Measurements from ENCODE around the gene ITSN1. TPM values are rescaled to one million over a fixed set of nuclear protein-coding genes. Genes with fewer than 3 reads are reported as not detected.

Gene ITSN1
- total RNA-seq, 2 donors from 2014 or later: 15.0 to 47.5 TPM

DNA sequence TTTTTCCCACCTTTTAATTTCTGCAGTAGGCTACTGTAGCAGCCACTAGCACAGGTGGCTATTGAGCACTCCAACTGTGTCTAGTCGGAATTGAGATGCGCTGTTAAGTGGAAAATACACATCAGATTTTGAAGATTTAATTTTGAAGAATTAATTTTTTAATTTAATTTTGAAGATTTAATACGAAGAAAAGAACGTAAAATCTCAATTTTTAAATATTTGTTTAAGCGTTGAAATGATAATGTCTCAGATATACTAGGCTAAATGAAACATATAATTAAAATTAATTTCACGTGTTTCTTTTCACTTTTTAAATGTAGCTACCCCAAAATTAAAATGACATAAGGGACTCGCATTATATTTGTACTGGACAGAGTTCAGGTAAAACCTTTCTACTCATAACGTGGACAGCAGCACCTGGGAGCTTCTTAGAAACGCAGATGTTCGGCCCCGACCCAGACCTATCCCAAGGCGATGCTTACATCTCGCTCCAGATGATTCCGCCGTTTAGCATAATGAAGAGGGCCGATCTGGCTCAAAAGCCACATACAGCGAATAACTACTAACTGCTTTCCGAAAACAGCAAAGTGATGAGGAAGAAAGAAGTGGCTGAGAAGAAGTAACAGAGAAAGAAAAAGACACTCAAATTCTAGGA is 1.5 kb upstream of the ITSN1 start:
- intact Hi-C loops (cut with DNase I): no loop called here
- peaks cover 20% of the 10 kb centered on the region for H3K4me1 ChIP-seq
- peak overlapping the region in 3 of 4 donors; percentile 88 to 89 (median 88) for H3K27ac ChIP-seq
- peak; percentile 13 to 27 (median 22) for DNase-seq
- ATAC-seq: no peak
- no peaks in the 10 kb centered on the region for H3K9me3 ChIP-seq
- H3K4me3 ChIP-seq: peak overlapping the region; percentile 13 to 44
- WGBS, 2 donors: 12 to 14% methylated on average over 18 of the region's 18 CpGs
- H3K27me3 ChIP-seq: no peaks in the 10 kb centered on the region
- no peaks in the 10 kb centered on the region for H3K36me3 ChIP-seq (replicated peaks in 1 of 2; ENCODE audit: insufficient read depth in 1 of 2, low read depth in 2 of 2)
- TF ChIP-seq POLR2A (IDR thresholded peaks at IDR 0.05): no peak
- TF ChIP-seq, protein P1, sequence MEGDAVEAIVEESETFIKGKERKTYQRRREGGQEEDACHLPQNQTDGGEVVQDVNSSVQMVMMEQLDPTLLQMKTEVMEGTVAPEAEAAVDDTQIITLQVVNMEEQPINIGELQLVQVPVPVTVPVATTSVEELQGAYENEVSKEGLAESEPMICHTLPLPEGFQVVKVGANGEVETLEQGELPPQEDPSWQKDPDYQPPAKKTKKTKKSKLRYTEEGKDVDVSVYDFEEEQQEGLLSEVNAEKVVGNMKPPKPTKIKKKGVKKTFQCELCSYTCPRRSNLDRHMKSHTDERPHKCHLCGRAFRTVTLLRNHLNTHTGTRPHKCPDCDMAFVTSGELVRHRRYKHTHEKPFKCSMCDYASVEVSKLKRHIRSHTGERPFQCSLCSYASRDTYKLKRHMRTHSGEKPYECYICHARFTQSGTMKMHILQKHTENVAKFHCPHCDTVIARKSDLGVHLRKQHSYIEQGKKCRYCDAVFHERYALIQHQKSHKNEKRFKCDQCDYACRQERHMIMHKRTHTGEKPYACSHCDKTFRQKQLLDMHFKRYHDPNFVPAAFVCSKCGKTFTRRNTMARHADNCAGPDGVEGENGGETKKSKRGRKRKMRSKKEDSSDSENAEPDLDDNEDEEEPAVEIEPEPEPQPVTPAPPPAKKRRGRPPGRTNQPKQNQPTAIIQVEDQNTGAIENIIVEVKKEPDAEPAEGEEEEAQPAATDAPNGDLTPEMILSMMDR (IDR thresholded peaks at IDR 0.05): no peak

- Histone ChIP-seq H3K27ac (peak within 1 kb of the TSS; percentile 88 to 95 (median 88)), H3K9me3 (no peaks in the 10 kb centered on the region), H3K4me1 (peaks cover 20% of the 10 kb centered on the region), H3K36me3 (replicated peaks in 1 of 2; ENCODE audit: insufficient read depth in 1 of 2, low read depth in 2 of 2) (no peaks in the 10 kb centered on the region), H3K4me3 (peak within 1 kb of the TSS; percentile 44 to 80), H3K27me3 (no peaks in the 10 kb centered on the region)
- TF ChIP-seq, protein P1 (IDR thresholded peaks at IDR 0.05): no peak
- peak; percentile 56 to 86 (median 83) for TF ChIP-seq POLR2A (IDR thresholded peaks at IDR 0.05)
- DNase-seq (peak; percentile 100), ATAC-seq (peak; percentile 85)
- WGBS, 2 donors: 0 to 1% methylated on average over 20 to 38 of the region's 38 CpGs
- intact Hi-C loops (cut with DNase I): no loop called here
Measured at GRCh38 chr21:33641352-33642026, 812 bp upstream of the ITSN1 start, which contains the start of gene CRYZL1. CRYZL1 (minus strand) TSS chr21:33641741; CDS start chr21:33631551, 10,190 bp downstream.

- Histone ChIP-seq H3K4me3 (peak overlapping the region; percentile 44 to 80), H3K36me3 (replicated peaks in 1 of 2; ENCODE audit: insufficient read depth in 1 of 2, low read depth in 2 of 2) (no peaks in the 10 kb centered on the region), H3K4me1 (peaks cover 20% of the 10 kb centered on the region), H3K9me3 (no peaks in the 10 kb centered on the region), H3K27ac (peak overlapping the region; percentile 88 to 95 (median 88)), H3K27me3 (no peaks in the 10 kb centered on the region)
- ATAC-seq (no peak), DNase-seq (peak; percentile 19 to 26 (median 24))
- 1% methylated on average over 12 to 69 of the region's 78 CpGs for WGBS, 2 donors
- intact Hi-C loops (cut with DNase I): no loop called here
- no peak for TF ChIP-seq POLR2A (IDR thresholded peaks at IDR 0.05)
- TF ChIP-seq, protein P1 (IDR thresholded peaks at IDR 0.05): no peak
Measured at GRCh38 chr21:33642896-33643657, 776 bp downstream of the ITSN1 start.

DNA sequence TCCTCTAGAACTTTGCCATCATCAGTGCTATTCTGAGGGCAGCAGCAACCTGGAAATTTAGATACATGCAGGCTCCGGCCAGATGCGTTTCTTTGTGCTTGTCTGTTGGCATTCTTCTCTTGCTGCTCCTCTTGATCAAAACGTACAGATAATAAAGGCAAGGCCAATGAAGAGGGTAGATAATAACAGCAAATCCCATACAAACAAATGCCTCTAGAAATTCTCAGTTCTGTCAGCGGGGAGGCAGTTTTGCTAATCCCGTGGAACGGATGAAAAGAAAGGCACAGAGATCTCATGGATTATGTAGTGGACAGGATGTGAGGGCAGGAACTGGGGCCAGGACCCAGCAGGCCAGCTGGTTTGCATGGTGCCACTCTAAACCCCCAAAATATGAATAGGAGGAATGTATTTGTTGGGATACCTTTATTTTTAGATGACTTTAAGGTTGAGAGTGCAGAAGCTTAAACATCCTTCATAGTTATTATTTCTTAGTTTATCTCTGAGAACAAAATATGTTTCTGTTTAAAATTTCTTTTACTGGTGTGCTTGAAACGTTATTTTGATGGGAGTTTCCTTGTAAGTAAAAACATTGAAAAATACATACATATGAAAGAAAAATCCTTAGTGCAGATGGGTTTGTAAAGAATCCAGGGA is 1.5 kb downstream of the ITSN1 start:
- WGBS, 2 donors: 14 to 23% methylated on average over 7 of the region's 7 CpGs
- Histone ChIP-seq H3K9me3 (no peaks in the 10 kb centered on the region), H3K4me1 (peaks cover 20% of the 10 kb centered on the region), H3K27ac (peak overlapping the region in 3 of 4 donors; percentile 88 to 89 (median 88)), H3K36me3 (replicated peaks in 1 of 2; ENCODE audit: insufficient read depth in 1 of 2, low read depth in 2 of 2) (no peaks in the 10 kb centered on the region), H3K27me3 (no peaks in the 10 kb centered on the region), H3K4me3 (peak overlapping the region; percentile 20 to 35)
- TF ChIP-seq, protein P1 (IDR thresholded peaks at IDR 0.05): no peak
- TF ChIP-seq POLR2A (IDR thresholded peaks at IDR 0.05): no peak
- ATAC-seq: no peak
- no peak for DNase-seq
- intact Hi-C loops (cut with DNase I): no loop called here

Data from body of pancreas (tissue), 4 donors.